NCI-H128 (cell line): ENCODE measurements around the gene TBL3.
A peak's percentile ranks its signal among the peaks of the same experiment; 100 is the strongest.

ENCODE experiments used
- DNase-seq: peaks from one replicate; lab custom pipeline; 2025; ENCODE audit not compliant: unreplicated experiment; lab: John Stamatoyannopoulos, UW

TBL3 gene

DNA sequence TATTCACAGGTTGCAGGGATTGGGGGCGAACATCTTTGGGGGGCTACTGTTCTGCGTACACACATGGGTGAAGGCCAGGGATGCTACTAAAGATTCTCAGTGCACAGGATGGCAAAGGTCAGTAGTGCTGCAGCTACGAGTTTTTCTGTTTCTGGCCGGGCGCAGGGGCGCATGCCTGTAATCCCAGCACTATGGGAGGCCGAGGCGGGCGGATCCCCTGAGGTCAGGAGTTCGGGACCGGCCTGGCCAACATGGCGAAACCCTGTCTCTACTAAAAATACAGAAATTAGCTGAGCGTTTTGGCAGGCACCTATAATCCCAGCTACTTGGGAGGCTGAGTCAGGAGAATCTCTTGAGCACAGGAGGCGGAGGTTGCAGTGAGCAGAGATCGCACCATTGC is 41.7 kb downstream of the TBL3 start:
- no peak for DNase-seq

DNA sequence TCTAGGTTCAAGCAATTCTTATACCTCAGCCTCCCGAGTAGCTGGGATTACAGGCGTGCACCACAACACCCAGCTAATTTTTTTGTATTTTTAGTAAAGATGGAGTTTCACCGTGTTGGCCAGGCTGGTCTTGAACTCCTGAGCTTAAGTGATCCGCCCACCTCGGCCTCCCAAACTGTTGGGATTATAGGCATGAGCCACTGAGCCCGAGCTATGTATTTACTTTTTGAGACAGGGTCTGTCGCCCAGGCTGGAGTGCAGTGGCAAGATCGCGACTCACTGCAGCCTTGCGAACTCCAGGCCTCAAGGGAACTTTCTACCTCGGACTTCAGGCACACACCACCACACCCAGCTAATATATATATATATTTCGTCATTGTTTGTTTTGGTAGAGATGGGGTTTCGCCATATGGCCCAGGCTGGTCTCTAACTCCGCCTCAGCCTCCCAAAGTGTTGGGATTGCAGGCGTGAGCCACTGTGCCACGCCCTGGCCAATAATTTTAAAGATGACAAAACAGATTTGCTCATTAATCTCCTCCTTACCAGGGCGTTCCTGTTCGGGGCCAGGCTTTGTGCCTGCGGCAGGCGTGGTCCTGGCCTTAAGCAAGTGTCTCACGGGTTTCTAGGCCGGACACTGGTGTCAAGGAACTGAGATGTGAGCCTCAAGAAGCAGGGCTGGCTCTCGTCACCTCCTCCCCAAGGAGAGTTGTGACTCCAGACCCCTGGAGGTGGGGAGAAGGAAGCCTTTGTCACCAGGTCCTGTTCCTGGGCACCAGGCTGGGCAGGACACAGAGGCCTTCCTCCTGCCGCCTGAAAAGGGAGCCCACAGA is 43.5 kb downstream of the TBL3 start:
- DNase-seq, result no peak

DNA sequence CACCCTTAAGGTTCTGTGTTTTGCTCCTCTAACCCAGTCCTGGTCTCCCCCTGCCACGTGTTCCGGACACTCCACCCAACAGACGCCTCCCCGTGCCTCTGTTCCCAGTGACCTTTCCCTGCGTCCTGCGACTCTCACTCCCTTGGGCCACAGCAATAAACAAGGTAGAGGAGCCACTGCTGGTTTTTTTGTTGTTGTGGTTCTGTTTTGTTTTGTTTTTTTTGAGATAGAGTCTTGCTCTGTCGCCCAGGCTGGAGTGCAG is 44.0 kb downstream of the TBL3 start:
- DNase-seq, result no peak

DNA sequence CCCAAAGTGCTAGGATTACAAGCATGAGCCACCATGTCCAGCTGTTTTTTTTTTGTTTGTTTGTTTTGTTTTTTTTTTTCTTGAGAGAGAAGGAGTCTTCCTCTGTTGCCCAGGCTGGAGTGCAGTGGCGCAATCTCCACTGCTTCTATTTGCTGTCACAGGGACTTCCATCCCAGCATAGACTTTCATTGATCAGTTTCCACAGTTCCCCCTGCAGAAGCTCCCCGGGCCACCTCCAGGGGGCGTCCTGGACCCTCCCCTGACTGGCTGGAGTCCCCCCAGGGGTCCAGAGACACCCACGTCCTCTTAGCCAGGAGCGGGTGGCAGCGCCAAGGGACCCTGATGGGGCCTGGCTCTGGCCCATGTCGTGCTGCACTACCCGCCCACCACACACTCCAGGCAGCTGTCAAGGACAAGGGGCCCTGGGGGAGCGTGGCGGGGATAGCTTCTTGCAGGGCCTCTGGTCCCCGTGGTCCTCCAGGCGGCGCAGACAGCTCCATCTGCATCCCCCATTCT is 44.6 kb downstream of the TBL3 start:
- DNase-seq, result no peak

DNA sequence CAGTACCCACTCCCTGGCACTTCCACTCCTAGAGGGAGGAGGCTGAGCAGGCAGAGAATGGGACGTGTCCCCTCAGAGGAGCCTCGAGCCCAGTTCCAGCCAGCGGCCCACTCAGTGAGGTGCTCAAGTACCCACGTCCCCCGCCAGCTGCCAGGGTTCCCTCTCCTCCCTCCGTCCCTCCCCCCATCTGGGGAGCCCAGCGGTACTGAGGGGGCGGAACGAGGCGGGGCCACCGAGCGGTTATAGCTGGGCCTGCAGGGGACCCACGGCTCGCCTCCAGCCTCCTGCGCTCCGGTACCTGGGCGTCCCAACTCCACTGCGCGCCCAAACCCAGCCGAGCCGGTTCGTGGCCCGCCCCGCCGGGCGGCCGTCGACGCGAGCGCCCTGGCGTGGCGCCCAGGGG is 47.7 kb downstream of the TBL3 start, which contains the start of gene NPW:
NPW (plus strand) TSS at position 268 of the 403 bp plus-strand sequence.
- DNase-seq, result no peak

DNA sequence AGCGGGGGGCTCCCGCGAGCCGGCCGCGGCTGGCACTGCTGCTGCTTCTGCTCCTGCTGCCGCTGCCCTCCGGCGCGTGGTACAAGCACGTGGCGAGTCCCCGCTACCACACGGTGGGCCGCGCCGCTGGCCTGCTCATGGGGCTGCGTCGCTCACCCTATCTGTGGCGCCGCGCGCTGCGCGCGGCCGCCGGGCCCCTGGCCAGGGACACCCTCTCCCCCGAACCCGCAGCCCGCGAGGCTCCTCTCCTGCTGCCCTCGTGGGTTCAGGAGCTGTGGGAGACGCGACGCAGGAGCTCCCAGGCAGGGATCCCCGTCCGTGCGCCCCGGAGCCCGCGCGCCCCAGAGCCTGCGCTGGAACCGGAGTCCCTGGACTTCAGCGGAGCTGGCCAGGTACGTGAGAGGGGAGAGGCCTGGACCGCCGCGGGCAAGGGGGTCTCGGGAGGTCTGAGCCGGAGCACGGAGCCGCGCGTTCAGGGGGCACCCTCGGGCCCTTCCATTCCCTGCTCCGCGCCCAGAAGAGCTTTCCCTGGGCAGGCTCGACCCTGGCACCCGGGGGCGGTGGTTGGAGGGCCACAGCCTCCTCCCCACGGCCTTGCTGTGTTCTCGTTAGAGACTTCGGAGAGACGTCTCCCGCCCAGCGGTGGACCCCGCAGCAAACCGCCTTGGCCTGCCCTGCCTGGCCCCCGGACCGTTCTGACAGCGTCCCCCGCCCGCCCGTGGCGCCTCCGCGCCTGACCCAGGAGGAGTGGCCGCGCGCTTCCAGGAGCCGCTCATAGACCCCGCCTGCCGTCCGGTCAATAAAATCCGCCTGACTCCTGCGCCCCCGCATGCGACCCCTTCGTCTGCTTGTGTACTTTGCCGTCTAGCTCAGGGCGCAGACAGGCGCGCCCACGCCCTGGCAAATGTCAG is 48.3 kb downstream of the TBL3 start:
- no peak for DNase-seq

DNA sequence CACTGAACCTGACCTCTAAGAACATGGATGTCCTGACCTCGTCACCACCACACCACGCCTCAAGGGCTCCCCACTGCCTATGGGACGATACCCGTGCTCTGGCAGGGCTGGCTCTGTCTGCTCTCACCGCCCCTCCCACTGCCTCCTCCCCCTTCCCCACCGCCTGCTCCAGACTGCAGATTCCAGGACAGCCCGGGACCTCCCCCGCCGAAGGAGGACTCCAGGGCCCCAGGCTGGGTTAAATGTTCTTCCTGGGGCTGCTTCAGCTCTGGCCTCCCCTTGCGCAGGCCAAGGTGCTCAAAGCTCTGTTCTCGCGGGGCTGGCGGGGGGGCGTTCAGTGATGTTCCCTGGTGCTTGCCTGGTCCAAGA is 50.9 kb downstream of the TBL3 start:
- DNase-seq, result no peak

DNA sequence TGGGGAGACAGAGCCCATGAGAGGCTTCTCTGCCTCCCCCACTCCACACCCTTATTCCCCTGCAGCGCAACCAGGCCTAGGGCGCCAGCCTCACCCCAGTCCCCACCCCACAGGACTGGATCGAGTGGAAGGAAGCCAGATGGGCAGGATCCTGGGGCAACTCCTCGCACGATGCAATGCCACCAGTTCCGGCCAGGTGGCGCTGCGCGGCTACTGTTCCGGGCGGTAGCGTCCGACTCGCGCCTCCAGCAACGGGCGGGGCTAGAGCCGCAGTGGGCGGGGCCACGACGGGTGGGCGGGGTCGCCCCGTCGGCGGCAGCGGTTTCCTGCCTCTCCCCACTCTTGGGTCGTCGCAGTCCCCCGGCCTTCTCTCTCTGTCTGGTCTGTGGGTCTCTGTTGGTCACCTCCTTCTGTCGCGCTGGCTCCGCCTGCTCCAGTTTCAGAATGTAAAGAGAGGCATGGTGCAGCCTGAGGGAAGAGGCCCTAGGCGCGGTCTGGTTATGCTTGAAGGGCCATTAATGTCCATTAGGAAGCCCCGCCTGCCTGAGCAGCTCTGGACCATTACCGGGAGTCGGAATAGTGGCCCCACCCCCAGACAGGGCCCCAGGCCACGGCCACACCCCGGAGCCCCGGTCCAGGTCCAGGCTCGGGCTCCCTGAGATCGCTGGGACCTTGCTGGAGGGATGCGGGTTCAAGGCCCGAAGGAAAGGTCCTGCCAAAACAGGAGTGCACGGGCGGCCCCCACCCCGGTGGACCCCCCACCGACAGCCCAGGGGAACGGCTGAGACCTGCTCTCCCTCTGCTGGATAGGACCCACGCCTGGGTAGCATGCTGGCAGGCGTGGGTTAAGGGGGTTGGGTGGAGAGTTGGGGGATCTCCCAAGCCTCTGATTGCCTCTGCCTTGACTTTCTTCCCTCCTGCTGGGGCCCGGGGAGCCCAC is 51.5 kb downstream of the TBL3 start:
- peak; percentile 33 for DNase-seq

DNA sequence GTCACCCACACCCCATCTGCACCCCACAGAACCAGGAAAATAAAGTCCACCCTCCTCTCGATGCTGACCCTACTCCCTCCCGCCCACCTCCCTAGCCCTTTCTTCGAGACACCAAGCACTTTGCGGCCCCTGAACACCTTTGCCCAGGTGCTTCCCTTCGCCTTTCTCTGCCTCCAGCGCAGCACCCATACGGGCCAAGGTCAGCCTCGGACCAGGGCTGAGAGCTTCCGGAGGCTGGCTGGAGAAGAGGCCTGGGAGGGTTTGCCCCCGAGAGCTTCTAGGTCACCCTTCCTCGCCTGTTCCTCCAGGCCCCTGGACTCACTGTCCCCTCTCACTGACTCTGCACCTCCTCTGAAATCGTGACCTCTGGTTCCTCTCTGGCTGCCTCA is 52.2 kb downstream of the TBL3 start:
- DNase-seq, result no peak

DNA sequence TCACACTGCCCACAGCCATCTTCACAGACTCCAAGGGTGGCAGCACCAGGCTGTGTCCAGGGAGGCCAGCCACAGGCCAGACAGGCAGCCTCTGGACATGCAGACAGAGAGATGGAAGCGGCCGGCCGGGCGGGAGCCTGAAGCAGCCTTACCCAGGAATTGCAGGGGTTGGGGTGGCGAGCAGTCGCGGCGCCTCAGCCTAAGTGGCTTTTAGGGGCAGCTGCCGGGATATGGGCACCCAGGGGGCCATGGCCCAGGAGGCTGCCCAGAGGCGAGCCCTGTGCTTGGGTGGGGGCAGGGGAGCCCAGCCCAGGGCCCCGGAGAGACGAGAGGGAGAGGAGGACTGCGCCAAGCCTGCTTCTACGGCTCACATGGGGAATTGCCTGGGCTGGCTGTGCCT is 53.4 kb downstream of the TBL3 start:
- DNase-seq, result no peak

DNA sequence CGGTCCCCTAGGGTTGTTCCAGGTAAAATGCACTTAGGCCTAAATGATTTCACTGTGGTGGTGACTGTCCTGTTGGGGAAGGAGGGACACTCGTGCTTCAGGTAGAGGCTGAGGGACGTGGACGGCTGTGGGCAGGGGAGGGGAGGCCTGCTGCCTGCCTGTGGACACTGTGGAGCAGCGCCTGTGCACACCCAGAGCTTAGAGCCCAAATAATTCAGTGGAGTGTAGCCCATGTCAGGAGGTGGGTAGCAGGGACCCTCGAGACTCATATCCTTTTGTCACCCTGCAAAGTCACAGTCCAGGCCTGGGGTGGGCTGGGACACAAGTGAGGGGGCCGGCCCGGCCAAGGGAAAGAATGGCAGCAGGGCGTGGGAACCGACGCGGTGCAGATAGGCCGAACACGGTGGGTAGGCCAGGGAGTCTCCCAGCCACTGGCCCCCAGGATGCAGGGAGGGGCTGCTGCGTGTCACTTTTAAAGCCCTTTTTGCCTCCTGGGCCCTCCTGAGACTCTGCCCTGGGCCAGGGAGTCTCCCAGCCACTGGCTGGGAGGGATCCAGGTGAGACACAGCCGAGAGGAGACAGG is 54.1 kb downstream of the TBL3 start:
- DNase-seq, result no peak

DNA sequence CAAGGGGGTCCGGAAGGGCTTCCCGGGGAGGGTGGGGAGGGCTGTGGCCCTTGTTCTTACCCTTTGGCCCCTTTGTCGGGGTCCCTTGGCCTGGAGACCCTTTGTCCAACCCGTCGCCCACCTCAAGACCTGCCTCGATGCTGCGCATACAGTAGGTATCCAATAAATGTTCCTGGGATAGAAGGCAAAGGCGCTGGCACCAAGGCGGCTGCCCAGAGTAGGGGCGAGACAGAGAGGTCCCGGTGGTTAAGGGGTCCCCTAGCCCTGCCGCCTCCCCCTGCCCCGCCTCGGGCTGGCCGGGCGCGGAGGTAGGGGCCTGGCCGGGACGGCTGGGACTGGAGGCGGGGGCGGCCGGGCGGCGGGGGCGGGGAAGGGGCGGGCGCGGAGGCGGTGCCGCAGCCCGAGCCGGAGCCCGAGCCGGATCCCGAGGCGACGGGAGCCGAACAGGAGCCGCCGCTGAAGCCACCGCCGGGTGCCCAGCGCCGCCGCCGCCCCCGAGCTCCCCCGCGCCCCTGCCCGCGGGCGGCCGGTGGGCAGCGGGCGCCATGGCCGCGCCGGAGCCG is 54.7 kb downstream of the TBL3 start, which contains the start of gene NHERF2:
NHERF2 (plus strand) TSS at position 442 of the 563 bp plus-strand sequence; CDS start at position 546, 104 bp downstream.
- no peak for DNase-seq

DNA sequence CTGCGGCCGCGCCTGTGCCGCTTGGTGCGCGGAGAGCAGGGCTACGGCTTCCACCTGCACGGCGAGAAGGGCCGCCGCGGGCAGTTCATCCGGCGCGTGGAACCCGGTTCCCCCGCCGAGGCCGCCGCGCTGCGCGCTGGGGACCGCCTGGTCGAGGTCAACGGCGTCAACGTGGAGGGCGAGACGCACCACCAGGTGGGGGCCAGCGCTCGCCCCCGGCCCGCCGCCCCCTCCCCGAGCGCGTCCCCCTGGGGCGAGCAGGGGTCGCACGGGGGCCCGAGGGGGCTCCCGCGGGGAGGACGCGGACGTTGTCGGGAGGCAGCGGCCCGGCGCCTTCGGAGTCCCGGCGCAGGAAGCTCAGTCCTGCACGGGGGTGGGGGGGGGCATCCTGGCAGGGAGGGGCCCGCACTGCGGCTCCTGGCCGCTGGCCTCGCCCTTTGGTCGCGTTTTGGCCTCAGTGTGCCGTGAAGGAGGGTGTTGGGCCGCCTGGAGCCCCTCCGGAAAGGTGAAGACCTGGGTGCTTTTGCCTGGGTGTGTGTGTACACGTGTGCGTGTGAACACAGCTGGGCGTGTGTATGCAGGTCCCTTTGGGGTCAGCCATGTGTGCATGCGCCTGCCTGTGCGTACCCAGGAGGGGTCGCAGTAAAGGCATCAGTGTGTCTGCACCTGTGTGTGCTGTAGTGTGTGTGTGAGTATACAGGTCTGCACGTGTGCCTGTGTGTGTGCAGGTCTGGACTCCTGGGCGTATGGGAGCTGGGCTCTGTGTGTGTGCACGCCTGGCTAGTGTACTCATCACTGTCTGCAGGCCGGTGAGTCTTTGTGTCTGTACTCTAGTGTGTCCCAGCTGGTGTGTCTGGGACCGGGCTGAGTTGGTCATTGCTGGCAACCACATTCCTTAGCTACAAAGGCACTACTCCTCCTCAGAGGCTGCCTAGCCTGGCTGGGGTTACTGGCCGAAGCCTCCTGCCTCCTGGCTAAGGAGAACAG is 55.5 kb downstream of the TBL3 start:
- no peak for DNase-seq

DNA sequence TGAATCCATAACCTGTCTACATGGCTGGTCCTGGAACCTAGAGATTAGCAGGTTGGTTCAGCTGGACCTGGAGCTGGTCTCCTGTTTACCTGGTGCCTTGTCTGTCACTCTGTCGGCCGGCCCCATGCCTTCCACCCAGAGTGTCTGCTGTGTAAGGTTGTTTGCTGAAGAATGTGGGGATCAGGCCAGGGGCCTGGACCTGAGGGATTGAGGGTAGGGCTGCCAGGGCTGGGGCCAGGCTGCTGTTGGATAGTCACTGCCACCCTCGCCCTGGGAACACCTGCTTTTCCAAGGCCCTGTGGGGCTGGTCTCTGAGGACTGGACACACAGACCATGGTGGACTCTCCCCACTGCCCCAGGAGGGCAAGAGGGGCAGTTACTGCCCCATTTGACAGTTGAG is 56.3 kb downstream of the TBL3 start:
- no peak for DNase-seq

DNA sequence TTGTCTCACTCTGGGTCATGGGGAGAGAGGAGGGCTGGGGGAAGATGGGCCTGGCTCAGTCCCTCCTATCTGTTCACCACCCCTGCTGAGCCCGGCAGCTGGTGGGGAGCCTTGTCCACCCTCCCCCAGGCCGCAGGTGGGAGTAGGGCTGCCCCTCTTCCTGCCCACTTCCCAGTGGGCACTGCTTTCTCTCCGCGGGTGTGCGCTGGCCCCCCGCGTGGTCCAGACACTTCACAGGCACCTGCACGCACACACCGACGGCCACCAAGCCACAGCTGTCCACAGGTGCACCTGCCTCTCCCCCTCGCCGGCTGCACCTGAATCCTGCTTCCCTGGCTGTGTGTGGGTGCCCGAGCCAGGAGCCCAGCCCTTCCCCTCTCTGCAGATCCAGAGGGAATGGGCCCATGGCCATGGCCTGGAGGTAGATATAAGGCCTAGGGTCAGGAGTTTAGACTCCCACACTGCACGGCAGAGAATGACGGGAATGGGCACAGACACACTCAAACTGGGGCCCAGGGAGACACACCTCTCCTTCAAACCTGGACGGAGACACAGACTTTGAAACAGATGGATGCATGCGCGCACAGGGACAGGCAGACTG is 56.9 kb downstream of the TBL3 start:
- no peak for DNase-seq

DNA sequence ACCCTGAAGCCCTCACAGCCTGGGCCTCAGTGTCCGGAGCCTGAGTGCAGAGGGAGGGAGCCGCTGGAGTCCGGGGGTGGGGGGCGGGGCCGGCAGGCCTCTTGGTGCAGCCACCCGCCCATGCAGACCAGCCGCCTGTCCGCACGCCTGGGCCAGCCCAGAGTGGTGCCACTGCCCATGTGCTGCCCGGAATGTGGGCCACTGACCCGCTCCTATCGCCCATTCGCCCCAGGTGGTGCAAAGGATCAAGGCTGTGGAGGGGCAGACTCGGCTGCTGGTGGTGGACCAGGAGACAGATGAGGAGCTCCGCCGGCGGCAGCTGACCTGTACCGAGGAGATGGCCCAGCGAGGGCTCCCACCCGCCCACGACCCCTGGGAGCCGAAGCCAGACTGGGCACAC is 57.5 kb downstream of the TBL3 start:
- DNase-seq, result no peak

DNA sequence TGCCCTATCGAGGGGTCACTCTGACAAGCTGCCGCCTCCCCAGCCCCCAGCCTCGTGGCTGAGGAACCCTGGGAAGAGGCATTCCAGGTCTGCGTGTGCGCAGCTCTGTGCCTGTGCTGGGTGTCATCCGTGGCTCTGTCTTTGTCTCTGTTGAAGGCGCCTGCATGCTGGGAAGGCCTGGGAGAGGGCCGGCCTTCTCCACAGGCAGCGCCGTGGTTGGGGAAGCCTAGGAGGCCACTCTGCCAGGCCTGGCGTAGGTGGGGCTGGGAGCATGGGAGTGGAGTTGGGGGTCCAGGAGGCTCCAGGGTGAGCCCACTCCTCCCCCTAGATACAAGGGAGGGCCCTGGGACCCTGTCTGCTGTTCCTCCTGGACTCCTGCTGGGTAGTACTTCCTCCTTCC is 58.2 kb downstream of the TBL3 start:
- no peak for DNase-seq

DNA sequence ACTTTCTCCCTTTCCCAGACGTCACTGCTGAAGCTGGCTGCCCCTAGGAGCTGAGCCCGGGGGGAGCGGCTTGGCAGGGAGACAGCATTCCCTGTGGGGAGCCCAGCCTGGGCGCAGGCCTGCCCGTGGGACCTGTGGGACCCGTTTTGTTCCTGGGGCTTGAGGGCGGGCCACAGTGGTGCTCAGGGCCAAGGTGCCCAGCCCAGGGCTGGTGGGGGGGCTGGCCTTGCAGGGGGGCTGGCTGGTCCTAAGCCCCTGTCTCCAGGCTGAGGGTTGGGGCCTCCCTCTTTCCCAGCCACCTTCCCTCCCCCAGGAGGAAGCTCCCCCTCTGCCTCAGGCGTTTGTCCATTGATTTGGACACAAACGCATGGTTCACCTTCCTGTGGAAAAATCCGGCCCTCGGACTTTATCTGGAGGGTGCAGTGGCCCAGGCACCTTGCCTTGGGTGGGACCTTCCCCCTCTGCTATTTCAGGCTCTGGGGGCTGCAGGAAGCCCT is 59.3 kb downstream of the TBL3 start:
- DNase-seq, result no peak
